ENCODE results near the gene SLC9A8.

The SLC9A8 gene

GRCh38 chr20:49880177-49880576, 67.5 kb downstream of the SLC9A8 start:
- DNase-seq, result no peak

- DNase-seq, result no peak
Observed at GRCh38 chr20:49880724-49881445, 68.3 kb downstream of the SLC9A8 start.

GRCh38 chr20:49882171-49882970, 69.7 kb downstream of the SLC9A8 start:
- DNase-seq, result no peak

GRCh38 chr20:49883246-49883802, 70.7 kb downstream of the SLC9A8 start:
- DNase-seq, result no peak

GRCh38 chr20:49885558-49886332, 73.1 kb downstream of the SLC9A8 start:
- no peak for DNase-seq

GRCh38 chr20:49886571-49887213, 74.1 kb downstream of the SLC9A8 start:
- no peak for DNase-seq

GRCh38 chr20:49887251-49888211, 74.9 kb downstream of the SLC9A8 start:
- no peak for DNase-seq

- DNase-seq, result peak; percentile 62
Observed at GRCh38 chr20:49888212-49889000, 75.8 kb downstream of the SLC9A8 start.

GRCh38 chr20:49889001-49889934, 76.6 kb downstream of the SLC9A8 start:
- no peak for DNase-seq

GRCh38 chr20:49889935-49890333, 77.3 kb downstream of the SLC9A8 start:
- DNase-seq, result peak; percentile 17

GRCh38 chr20:49890471-49891361, 78.1 kb downstream of the SLC9A8 start:
- no peak for DNase-seq

- no peak for DNase-seq
Observed at GRCh38 chr20:49891476-49892110, 79.0 kb downstream of the SLC9A8 start.

GRCh38 chr20:49892260-49892659, 79.6 kb downstream of the SLC9A8 start:
- no peak for DNase-seq

GRCh38 chr20:49892817-49893216, 80.2 kb downstream of the SLC9A8 start:
- no peak for DNase-seq

- DNase-seq, result no peak
Observed at GRCh38 chr20:49893242-49894072, 80.8 kb downstream of the SLC9A8 start.

GRCh38 chr20:49894073-49894470, 81.4 kb downstream of the SLC9A8 start:
- DNase-seq, result peak; percentile 16

All from CD4-positive, alpha-beta T cell treated with Interleukin-21 for 1 hour (primary cell).